Smooth muscle cell (in vitro differentiated cells): ENCODE results near the gene CLECL1. TPM values are rescaled to one million over a fixed set of nuclear protein-coding genes. Genes with fewer than 3 reads are reported as not detected.

Experiments
- DNase-seq: peaks from one replicate; lab custom pipeline; 2025; ENCODE audit not compliant: unreplicated experiment; lab: John Stamatoyannopoulos, UW
- H2AFZ ChIP-seq: fragments of 200-600 bp; sonication (generic); 2 replicates; pipeline ENCODE4 v1.6.0; 2016; ENCODE audit warnings: antibody characterized with exemption, low read depth, mild to moderate bottlenecking
- H3F3A ChIP-seq: fragments of 200-600 bp; sonication (generic); 2 replicates; pipeline ENCODE4 v1.6.0; 2017; ENCODE audit warnings: antibody characterized with exemption, low read depth
- H3K27ac ChIP-seq: fragments of 200-600 bp; sonication (generic); 2 replicates; pipeline ENCODE4 v1.5.1; 2016; ENCODE audit warnings: low read depth, mild to moderate bottlenecking
- H3K27me3 ChIP-seq: fragments of 200-600 bp; sonication (generic); 2 replicates; pipeline ENCODE4 v1.6.1; 2016; ENCODE audit warnings: low read depth, mild to moderate bottlenecking
- H3K36me3 ChIP-seq: fragments of 200-600 bp; sonication (generic); 2 replicates; pipeline ENCODE4 v1.5.1; 2016; ENCODE audit warnings: low read depth
- H3K4me1 ChIP-seq: fragments of 200-600 bp; sonication (generic); 2 replicates; pipeline ENCODE4 v1.5.1; 2016; ENCODE audit warnings: low read depth
- H3K4me2 ChIP-seq: fragments of 200-600 bp; sonication (generic); 2 replicates; pipeline ENCODE4 v1.6.0; 2016; ENCODE audit warnings: mild to moderate bottlenecking
- H3K4me3 ChIP-seq: fragments of 200-600 bp; sonication (generic); 2 replicates; pipeline ENCODE4 v1.5.1; 2016; ENCODE audit warnings: mild to moderate bottlenecking
- H3K79me2 ChIP-seq: fragments of 200-600 bp; sonication (generic); 2 replicates; pipeline ENCODE4 v1.6.0; 2016; ENCODE audit warnings: low read depth, mild to moderate bottlenecking
- H3K9ac ChIP-seq: fragments of 200-600 bp; sonication (generic); 2 replicates; pipeline ENCODE4 v1.6.0; 2016; ENCODE audit warnings: low read depth
- H3K9me3 ChIP-seq: fragments of 200-600 bp; sonication (generic); replicated peaks from 2 replicates; pipeline ENCODE4 v1.5.1; 2016; ENCODE audit warnings: low read depth
- H4K20me1 ChIP-seq: fragments of 200-600 bp; sonication (generic); 2 replicates; pipeline ENCODE4 v1.6.0; 2016; ENCODE audit warnings: low read depth
- CTCF ChIP-seq: fragments of 200-600 bp; sonication (generic); IDR thresholded peaks from 2 replicates; pipeline ENCODE4 v1.5.1; 2017; ENCODE audit warnings: borderline replicate concordance, mild to moderate bottlenecking, antibody characterized with exemption; ENCODE audit not compliant: insufficient read depth, poor library complexity, severe bottlenecking
- WGBS: methylation state at CpG from one replicate; pipeline ENCODE4 v1.1.7; 2016; ENCODE audit warnings: low lambda C conversion rate; 5-methylcytosine and 5-hydroxymethylcytosine counted together
- polyA plus RNA-seq: library from polyadenylated mRNA; unstranded; fragments of >200 nt; fragmentation: Nextera tagmentation; extraction: Ambion mirVana; gene quantifications from 2 replicates; pipeline ENCODE4 v1.2.1, GENCODE V29; 2016
- total RNA-seq: library from RNA; depleted of rRNA; stranded (reverse); fragments of >200 nt; gene quantifications from 2 replicates; pipeline ENCODE4 v1.2.3, GENCODE V29; 2014

CLECL1 gene
- total and polyA plus RNA-seq, 2 experiments from 2014 or later: not detected

GRCh38 chr12:9749640-9750039 lies 16.7 kb upstream of the CLECL1 start:
- no peaks in the 10 kb centered on the region for H3F3A ChIP-seq
- no peak overlapping the region for H3K4me3 ChIP-seq
- H4K20me1 ChIP-seq: no peaks in the 10 kb centered on the region
- H3K9me3 ChIP-seq: no peaks in the 10 kb centered on the region
- no peaks in the 10 kb centered on the region for H3K36me3 ChIP-seq
- no peak overlapping the region for H3K4me2 ChIP-seq
- TF ChIP-seq CTCF: no peak
- H3K9ac ChIP-seq: no peak overlapping the region
- 78% methylated on average over 1 of the region's 1 CpG for WGBS
- H3K27me3 ChIP-seq: no peaks in the 10 kb centered on the region
- H2AFZ ChIP-seq: no peak overlapping the region
- no peaks in the 10 kb centered on the region for H3K4me1 ChIP-seq
- no peaks in the 10 kb centered on the region for H3K79me2 ChIP-seq
- no peak overlapping the region for H3K27ac ChIP-seq
- no peak for DNase-seq

GRCh38 chr12:9745199-9745598 lies 12.3 kb upstream of the CLECL1 start:
- H3K79me2 ChIP-seq: no peaks in the 10 kb centered on the region
- TF ChIP-seq CTCF: no peak
- no peaks in the 10 kb centered on the region for H3K27me3 ChIP-seq
- no peak overlapping the region for H3K9ac ChIP-seq
- H2AFZ ChIP-seq: peak overlapping the region; percentile 42
- WGBS: 50% methylated on average over 3 of the region's 3 CpGs
- H3K27ac ChIP-seq: no peak overlapping the region
- H3K4me2 ChIP-seq: no peak overlapping the region
- no peaks in the 10 kb centered on the region for H3F3A ChIP-seq
- H4K20me1 ChIP-seq: no peaks in the 10 kb centered on the region
- DNase-seq: no peak
- H3K4me3 ChIP-seq: no peak overlapping the region
- no peaks in the 10 kb centered on the region for H3K9me3 ChIP-seq
- no peaks in the 10 kb centered on the region for H3K4me1 ChIP-seq
- no peaks in the 10 kb centered on the region for H3K36me3 ChIP-seq

GRCh38 chr12:9742661-9743060 lies 9.8 kb upstream of the CLECL1 start:
- Histone ChIP-seq H3K4me1 (no peaks in the 10 kb centered on the region), H4K20me1 (no peaks in the 10 kb centered on the region), H3K4me3 (no peak overlapping the region), H3K9me3 (no peaks in the 10 kb centered on the region), H2AFZ (no peak overlapping the region), H3F3A (no peaks in the 10 kb centered on the region), H3K9ac (no peak overlapping the region), H3K36me3 (no peaks in the 10 kb centered on the region), H3K79me2 (no peaks in the 10 kb centered on the region), H3K27ac (no peak overlapping the region), H3K27me3 (no peaks in the 10 kb centered on the region), H3K4me2 (no peak overlapping the region)
- no peak for TF ChIP-seq CTCF
- WGBS: 89% methylated on average over 5 of the region's 5 CpGs
- no peak for DNase-seq

GRCh38 chr12:9741726-9742125 lies 8.8 kb upstream of the CLECL1 start:
- 81% methylated on average over 4 of the region's 4 CpGs for WGBS
- Histone ChIP-seq H3K4me2 (no peak overlapping the region), H3K4me1 (no peaks in the 10 kb centered on the region), H3K27me3 (no peaks in the 10 kb centered on the region), H3K27ac (no peak overlapping the region), H3K9ac (no peak overlapping the region), H2AFZ (no peak overlapping the region), H3K79me2 (no peaks in the 10 kb centered on the region), H3K9me3 (no peaks in the 10 kb centered on the region), H3F3A (no peaks in the 10 kb centered on the region), H4K20me1 (no peaks in the 10 kb centered on the region), H3K4me3 (no peak overlapping the region), H3K36me3 (no peaks in the 10 kb centered on the region)
- no peak for DNase-seq
- TF ChIP-seq CTCF: no peak
